Spleen (tissue), 7 donors: ENCODE measurements around the gene RGS6.

Source experiments
- POLR2A ChIP-seq, 3 donors: fragments of 450-650 bp; IDR thresholded peaks; one replicate each; pipeline ENCODE4 v1.5.1; 2017; ENCODE audit warnings: antibody characterized with exemption in 3 of 3, mild to moderate bottlenecking in 1 of 3
- POLR2AphosphoS5 ChIP-seq, 3 donors: sonication (generic); formaldehyde crosslinking; IDR thresholded peaks; one replicate each; pipeline ENCODE4 v1.5.1; 2017; ENCODE audit warnings: antibody characterized with exemption in 3 of 3
- TF ChIP-seq, protein P1 (sequence below), 11 experiments: fragments of 200-600 bp in 7 of 11; fragments of 450-650 bp in 4 of 11; sonication (generic) in 4 of 11; IDR thresholded peaks in 8 of 11; conservative IDR thresholded peaks in 3 of 11; 1 replicate in 7 of 11; 2 replicates in 4 of 11; pipeline versions ENCODE4 v1.4.0 to v1.8.0; 2016 to 2021; ENCODE audit warnings: antibody characterized with exemption in 11 of 11, inconsistent platforms in 4 of 11, mild to moderate bottlenecking in 1 of 11
- donor health status: DM: no; HTN: no; CAD: no; lungs with moderate emphysema.
- donor health status: DM: no; HTN: no; CAD: no.
- donor health status: DM: no; HTN: no; CAD: no.

- TF ChIP-seq, protein P1, sequence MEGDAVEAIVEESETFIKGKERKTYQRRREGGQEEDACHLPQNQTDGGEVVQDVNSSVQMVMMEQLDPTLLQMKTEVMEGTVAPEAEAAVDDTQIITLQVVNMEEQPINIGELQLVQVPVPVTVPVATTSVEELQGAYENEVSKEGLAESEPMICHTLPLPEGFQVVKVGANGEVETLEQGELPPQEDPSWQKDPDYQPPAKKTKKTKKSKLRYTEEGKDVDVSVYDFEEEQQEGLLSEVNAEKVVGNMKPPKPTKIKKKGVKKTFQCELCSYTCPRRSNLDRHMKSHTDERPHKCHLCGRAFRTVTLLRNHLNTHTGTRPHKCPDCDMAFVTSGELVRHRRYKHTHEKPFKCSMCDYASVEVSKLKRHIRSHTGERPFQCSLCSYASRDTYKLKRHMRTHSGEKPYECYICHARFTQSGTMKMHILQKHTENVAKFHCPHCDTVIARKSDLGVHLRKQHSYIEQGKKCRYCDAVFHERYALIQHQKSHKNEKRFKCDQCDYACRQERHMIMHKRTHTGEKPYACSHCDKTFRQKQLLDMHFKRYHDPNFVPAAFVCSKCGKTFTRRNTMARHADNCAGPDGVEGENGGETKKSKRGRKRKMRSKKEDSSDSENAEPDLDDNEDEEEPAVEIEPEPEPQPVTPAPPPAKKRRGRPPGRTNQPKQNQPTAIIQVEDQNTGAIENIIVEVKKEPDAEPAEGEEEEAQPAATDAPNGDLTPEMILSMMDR (IDR thresholded peaks at IDR 0.05 in 8 of 11, conservative IDR thresholded peaks at IDR 0.05 in 3 of 11), result no peak
- TF ChIP-seq POLR2A (IDR thresholded peaks at IDR 0.05) (no peak), POLR2AphosphoS5 (IDR thresholded peaks at IDR 0.05) (no peak)
Measured at GRCh38 chr14:71905860-71906259, 26.4 kb upstream of the RGS6 start.
